ENCODE results near the gene S1PR5. TPM values are rescaled to one million over a fixed set of nuclear protein-coding genes. Genes with fewer than 3 reads are reported as not detected.

The S1PR5 gene
- total and polyA plus RNA-seq, 9 of the 15 experiments (the other 6 are each of a cell fraction or from before 2014, with no cell fraction given) = 0.03 to 0.54 (median 0.35) TPM; not detected in 4

DNA sequence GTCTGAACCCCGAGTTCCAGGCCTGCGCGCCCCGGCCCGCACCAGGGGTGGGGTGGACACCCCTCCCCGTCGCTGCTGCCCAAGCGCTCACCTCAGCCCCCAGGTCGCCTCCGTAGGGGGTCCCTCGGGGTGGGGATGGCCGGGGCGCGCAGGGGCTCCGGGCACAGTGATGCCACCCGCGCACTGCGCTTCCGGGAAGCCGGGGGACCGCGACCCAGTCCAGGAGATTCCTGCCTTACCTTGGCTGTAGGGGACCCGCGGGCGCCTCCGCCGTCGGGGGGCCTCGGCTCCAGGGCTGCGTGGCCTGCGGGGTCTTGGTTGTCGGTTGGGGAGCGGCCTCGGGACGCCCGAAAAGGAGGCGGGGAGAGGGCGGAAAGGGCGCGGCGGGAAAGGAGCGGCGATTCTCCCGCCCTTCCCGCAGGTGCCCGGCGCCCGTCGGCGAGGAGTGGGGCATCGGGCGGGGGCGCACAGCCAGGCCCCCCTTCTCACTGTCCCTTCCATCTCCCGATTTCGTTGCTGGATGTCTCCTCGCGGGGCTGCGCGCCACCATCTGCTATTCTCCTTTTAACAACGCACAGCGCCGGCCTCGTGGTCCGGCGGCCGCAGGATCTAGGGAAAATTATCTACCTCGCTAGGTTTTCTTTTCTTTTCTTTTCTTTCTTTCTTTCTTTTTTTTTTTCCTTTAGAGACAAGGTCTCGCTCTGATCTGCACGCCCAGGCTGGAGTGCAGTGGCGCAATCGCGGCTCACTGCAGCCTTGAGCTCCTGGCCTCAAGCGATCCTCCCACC is 14.1 kb downstream of the S1PR5 start, which contains the start of gene KEAP1 (continued):
- TF ChIP-seq, protein P1, sequence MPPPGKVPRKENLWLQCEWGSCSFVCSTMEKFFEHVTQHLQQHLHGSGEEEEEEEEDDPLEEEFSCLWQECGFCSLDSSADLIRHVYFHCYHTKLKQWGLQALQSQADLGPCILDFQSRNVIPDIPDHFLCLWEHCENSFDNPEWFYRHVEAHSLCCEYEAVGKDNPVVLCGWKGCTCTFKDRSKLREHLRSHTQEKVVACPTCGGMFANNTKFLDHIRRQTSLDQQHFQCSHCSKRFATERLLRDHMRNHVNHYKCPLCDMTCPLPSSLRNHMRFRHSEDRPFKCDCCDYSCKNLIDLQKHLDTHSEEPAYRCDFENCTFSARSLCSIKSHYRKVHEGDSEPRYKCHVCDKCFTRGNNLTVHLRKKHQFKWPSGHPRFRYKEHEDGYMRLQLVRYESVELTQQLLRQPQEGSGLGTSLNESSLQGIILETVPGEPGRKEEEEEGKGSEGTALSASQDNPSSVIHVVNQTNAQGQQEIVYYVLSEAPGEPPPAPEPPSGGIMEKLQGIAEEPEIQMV (tag; conservative IDR thresholded peaks at IDR 0.05; ENCODE audit: low read depth) = no peak
- TF ChIP-seq ZNF41 (CRISPR knock-in tag; conservative IDR thresholded peaks at IDR 0.05) (no peak), KDM4B (IDR thresholded peaks at IDR 0.05; ENCODE audit: borderline replicate concordance in 2 of 2, low read depth in 1 of 2) (no peak), HNRNPUL1 (IDR thresholded peaks at IDR 0.05; ENCODE audit: low read length) (no peak), ZNF224 (CRISPR knock-in tag; IDR thresholded peaks at IDR 0.05) (no peak; the same call in 1 of the 2 replicates), PURB (CRISPR knock-in tag; IDR thresholded peaks at IDR 0.05; ENCODE audit: low read depth) (no peak), SMARCA5 (IDR thresholded peaks at IDR 0.05) (peak; percentile 85; the same call in 1 of the 2 replicates), ZNF589 (CRISPR knock-in tag; IDR thresholded peaks at IDR 0.05; ENCODE audit: low read depth) (peak; percentile 3; the same call in 1 of the 2 replicates), ZEB2 (IDR thresholded peaks at IDR 0.05) (no peak), U2AF2 (optimal IDR thresholded peaks at IDR 0.05; ENCODE audit: low read depth, low read length) (no peak), PHF20 (IDR thresholded peaks at IDR 0.05; ENCODE audit: partially characterized antibody) (peak; percentile 33), ZNF644 (tag; IDR thresholded peaks at IDR 0.05; ENCODE audit: low read depth) (no peak), SRSF3 (IDR thresholded peaks at IDR 0.05; ENCODE audit: insufficient read depth, low read length) (no peak; the same call in 1 of the 2 replicates), STAT5A (IDR thresholded peaks at IDR 0.05; ENCODE audit: borderline replicate concordance, low read length) (no peak), JUND (IDR thresholded peaks at IDR 0.05; ENCODE audit: borderline replicate concordance, low read depth, low read length) (no peak), JUND (tag; IDR thresholded peaks at IDR 0.05; ENCODE audit: borderline replicate concordance, low read depth, low read length) (no peak), ZNF707 (CRISPR knock-in tag; conservative IDR thresholded peaks at IDR 0.05) (no peak; the same call in 1 of the 2 replicates)
- TF ChIP-seq, protein P2, sequence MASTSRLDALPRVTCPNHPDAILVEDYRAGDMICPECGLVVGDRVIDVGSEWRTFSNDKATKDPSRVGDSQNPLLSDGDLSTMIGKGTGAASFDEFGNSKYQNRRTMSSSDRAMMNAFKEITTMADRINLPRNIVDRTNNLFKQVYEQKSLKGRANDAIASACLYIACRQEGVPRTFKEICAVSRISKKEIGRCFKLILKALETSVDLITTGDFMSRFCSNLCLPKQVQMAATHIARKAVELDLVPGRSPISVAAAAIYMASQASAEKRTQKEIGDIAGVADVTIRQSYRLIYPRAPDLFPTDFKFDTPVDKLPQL (IDR thresholded peaks at IDR 0.05; ENCODE audit: extremely low read depth, insufficient read length) = no peak
- TF ChIP-seq, protein P3, sequence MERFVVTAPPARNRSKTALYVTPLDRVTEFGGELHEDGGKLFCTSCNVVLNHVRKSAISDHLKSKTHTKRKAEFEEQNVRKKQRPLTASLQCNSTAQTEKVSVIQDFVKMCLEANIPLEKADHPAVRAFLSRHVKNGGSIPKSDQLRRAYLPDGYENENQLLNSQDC (CRISPR knock-in tag; IDR thresholded peaks at IDR 0.05) = peak; percentile 36; the same call in 1 of the 2 replicates
- TF ChIP-seq, protein P4, sequence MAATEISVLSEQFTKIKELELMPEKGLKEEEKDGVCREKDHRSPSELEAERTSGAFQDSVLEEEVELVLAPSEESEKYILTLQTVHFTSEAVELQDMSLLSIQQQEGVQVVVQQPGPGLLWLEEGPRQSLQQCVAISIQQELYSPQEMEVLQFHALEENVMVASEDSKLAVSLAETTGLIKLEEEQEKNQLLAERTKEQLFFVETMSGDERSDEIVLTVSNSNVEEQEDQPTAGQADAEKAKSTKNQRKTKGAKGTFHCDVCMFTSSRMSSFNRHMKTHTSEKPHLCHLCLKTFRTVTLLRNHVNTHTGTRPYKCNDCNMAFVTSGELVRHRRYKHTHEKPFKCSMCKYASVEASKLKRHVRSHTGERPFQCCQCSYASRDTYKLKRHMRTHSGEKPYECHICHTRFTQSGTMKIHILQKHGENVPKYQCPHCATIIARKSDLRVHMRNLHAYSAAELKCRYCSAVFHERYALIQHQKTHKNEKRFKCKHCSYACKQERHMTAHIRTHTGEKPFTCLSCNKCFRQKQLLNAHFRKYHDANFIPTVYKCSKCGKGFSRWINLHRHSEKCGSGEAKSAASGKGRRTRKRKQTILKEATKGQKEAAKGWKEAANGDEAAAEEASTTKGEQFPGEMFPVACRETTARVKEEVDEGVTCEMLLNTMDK (IDR thresholded peaks at IDR 0.05; ENCODE audit: borderline replicate concordance, insufficient read depth, low read depth, low read length, poor library complexity, severe bottlenecking) = no peak
- TF ChIP-seq, protein P5, sequence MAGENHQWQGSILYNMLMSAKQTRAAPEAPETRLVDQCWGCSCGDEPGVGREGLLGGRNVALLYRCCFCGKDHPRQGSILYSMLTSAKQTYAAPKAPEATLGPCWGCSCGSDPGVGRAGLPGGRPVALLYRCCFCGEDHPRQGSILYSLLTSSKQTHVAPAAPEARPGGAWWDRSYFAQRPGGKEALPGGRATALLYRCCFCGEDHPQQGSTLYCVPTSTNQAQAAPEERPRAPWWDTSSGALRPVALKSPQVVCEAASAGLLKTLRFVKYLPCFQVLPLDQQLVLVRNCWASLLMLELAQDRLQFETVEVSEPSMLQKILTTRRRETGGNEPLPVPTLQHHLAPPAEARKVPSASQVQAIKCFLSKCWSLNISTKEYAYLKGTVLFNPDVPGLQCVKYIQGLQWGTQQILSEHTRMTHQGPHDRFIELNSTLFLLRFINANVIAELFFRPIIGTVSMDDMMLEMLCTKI (IDR thresholded peaks at IDR 0.05; ENCODE audit: partially characterized antibody) = no peak

All from K562 (cell line).